ENCODE data around the gene SLC46A2. TPM values are rescaled to one million over a fixed set of nuclear protein-coding genes. Genes with fewer than 3 reads are reported as not detected.

SLC46A2 gene
- total and polyA plus RNA-seq, 2 of the 8 experiments (the other 6 are each of a cell fraction or from before 2014, with no cell fraction given): 0.03 TPM; not detected in 1

DNA sequence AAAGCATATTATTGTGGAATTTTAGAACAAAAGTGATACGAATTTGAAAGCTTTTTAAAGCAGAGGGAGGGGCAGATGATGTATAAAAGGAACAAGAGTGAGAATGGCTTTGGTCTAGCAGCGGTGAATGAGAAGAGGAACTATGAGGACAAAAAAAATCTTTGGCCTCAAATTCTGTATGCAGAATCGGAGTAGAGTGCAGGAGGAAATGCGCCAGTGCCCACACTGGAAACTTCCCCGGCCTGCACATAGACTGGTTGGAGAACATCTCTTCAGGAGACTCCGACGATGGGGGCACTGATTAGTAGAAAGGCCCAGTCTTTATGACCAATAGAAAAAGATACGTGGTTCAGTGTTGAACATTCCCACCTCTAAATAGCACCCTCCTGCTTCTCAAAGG lies 51.3 kb downstream of the SLC46A2 start:
- no peak overlapping the region for H4K5ac ChIP-seq (ENCODE audit: insufficient read length, low read depth, low read length)
- H2AK5ac ChIP-seq (ENCODE audit: low read depth, low read length): no peak overlapping the region
- no peak overlapping the region for H3K4me3 ChIP-seq (ENCODE audit: extremely low read depth in 1 of 4, insufficient read depth in 2 of 4, low read depth in 3 of 4, low read length in 4 of 4)
- no peak overlapping the region for H3K9ac ChIP-seq (replicated peaks in 1 of 4; ENCODE audit: extremely low read depth in 1 of 4, low read depth in 3 of 4, low read length in 3 of 4)
- DNase-seq (ENCODE audit: low read depth in 1 of 2, low spot score in 2 of 2): no peak
- peaks cover 0 to 15% (median 0%) of the 10 kb centered on the region in 4 experiments; a peak in 2 of 8 replicates for H3K36me3 ChIP-seq (ENCODE audit: control insufficient read depth in 2 of 4, insufficient read depth in 4 of 4, low read length in 3 of 4)
- no peaks in the 10 kb centered on the region for H3K27me3 ChIP-seq (replicated peaks in 1 of 4; ENCODE audit: control insufficient read depth in 3 of 4, extremely low read depth in 1 of 4, insufficient read depth in 3 of 4, low read length in 3 of 4)
- no peaks in the 10 kb centered on the region for H4K20me1 ChIP-seq (replicated peaks in 1 of 2; ENCODE audit: control insufficient read depth in 1 of 2, insufficient read depth in 2 of 2, low read length in 2 of 2)
- H3K56ac ChIP-seq (replicated peaks; ENCODE audit: insufficient read length, low read depth, low read length): no peak overlapping the region
- peaks cover 0 to 3% (median 0%) of the 10 kb centered on the region in 4 experiments; a peak in 1 of 7 replicates for H3K4me1 ChIP-seq (replicated peaks in 1 of 4; ENCODE audit: control insufficient read depth in 3 of 4, insufficient read depth in 4 of 4, low read length in 3 of 4)
- H2BK12ac ChIP-seq (ENCODE audit: low read depth, low read length): no peak overlapping the region
- H3K4ac ChIP-seq (replicated peaks; ENCODE audit: insufficient read length, low read depth, low read length): no peak overlapping the region
- no peak overlapping the region for H2BK5ac ChIP-seq (ENCODE audit: low read depth, low read length)
- no peaks in the 10 kb centered on the region for H3K79me2 ChIP-seq (ENCODE audit: control insufficient read depth in 1 of 2, insufficient read depth in 2 of 2, low read length in 2 of 2)
- no peak for FAIRE-seq
- no peak overlapping the region for H3K23ac ChIP-seq (ENCODE audit: insufficient read length)
- H4K8ac ChIP-seq (ENCODE audit: extremely low read depth, insufficient read depth, low read length): no peak overlapping the region
- no peak overlapping the region for H2BK120ac ChIP-seq (replicated peaks; ENCODE audit: low read depth, low read length)
- TF ChIP-seq BACH1 (IDR thresholded peaks at IDR 0.05; ENCODE audit: low read length): no peak
- no peak for TF ChIP-seq SP2 (IDR thresholded peaks at IDR 0.05; ENCODE audit: low read length)
- TF ChIP-seq POLR2AphosphoS5 (IDR thresholded peaks at IDR 0.05; ENCODE audit: low read depth, low read length): no peak
- no peak for TF ChIP-seq EGR1 (IDR thresholded peaks at IDR 0.05; ENCODE audit: borderline replicate concordance, low read depth, low read length)
- no peak for TF ChIP-seq TAF1 (IDR thresholded peaks at IDR 0.05; ENCODE audit: low read depth, low read length)
- no peak for TF ChIP-seq RBBP5 (IDR thresholded peaks at IDR 0.05; ENCODE audit: borderline replicate concordance, low read depth, low read length)
- TF ChIP-seq FOSL1 (IDR thresholded peaks at IDR 0.05; ENCODE audit: insufficient read depth, low read depth, low read length): no peak
- no peak for TF ChIP-seq SUZ12 (IDR thresholded peaks at IDR 0.05; ENCODE audit: low read length)
- no peak for TF ChIP-seq CBX8 (IDR thresholded peaks at IDR 0.05; ENCODE audit: borderline replicate concordance, low read depth, low read length)
- no peak for TF ChIP-seq POU5F1 (IDR thresholded peaks at IDR 0.05; ENCODE audit: low read depth, low read length)
- no peak for TF ChIP-seq KDM1A (IDR thresholded peaks at IDR 0.05; ENCODE audit: borderline replicate concordance, low read length)
- no peak overlapping the region for H3K14ac ChIP-seq (ENCODE audit: insufficient read length)
- ChIA-PET CTCF (ENCODE audit: partially characterized antibody) (interaction anchor here (0.6 to 2.1 kb wide), 3 partner anchors 19 to 111 kb away, joined by 5 to 8 read pairs (median 5); no protein-coding TSS in a partner anchor), POLR2A (ENCODE audit: partially characterized antibody) (no interaction called here)
- no peaks in the 10 kb centered on the region for H3K9me3 ChIP-seq (ENCODE audit: insufficient read depth in 2 of 2, low read depth in 1 of 2, low read length in 1 of 2)
- H2AFZ ChIP-seq (ENCODE audit: low read length): no peak overlapping the region
- H2BK20ac ChIP-seq (ENCODE audit: low read length): no peak overlapping the region
- H2BK15ac ChIP-seq (ENCODE audit: low read length): no peak overlapping the region
- no peaks in the 10 kb centered on the region; the same call in 1 of the 2 replicates for H3K23me2 ChIP-seq (ENCODE audit: low read depth, low read length)
- H4K91ac ChIP-seq (replicated peaks; ENCODE audit: insufficient read length, low read length): no peak overlapping the region
- no peak overlapping the region for H3K27ac ChIP-seq (ENCODE audit: low read depth, low read length)
- WGBS, 2 experiments (ENCODE audit: extremely low coverage in 1 of 2, insufficient coverage in 1 of 2, insufficient read length in 1 of 2, insufficient replicate concordance in 2 of 2, low coverage in 1 of 2, low lambda C conversion rate in 2 of 2, missing lambda C conversion rate in 1 of 2): 91% methylated on average over 8 of the region's 8 CpGs; no CpG with 5 or more reads in 1 of the 2 experiments
- H3K18ac ChIP-seq (ENCODE audit: extremely low read depth, low read length): no peak overlapping the region
- no peaks in the 10 kb centered on the region for H3K79me1 ChIP-seq (ENCODE audit: low read depth, low read length)
- H3K4me2 ChIP-seq (ENCODE audit: insufficient read depth in 1 of 2, low read depth in 2 of 2, low read length in 2 of 2): no peak overlapping the region
